AG09319 (cell line): ENCODE data around the gene CD1B.
"Not testable (repeated sequence)": the region's sequence is repeated elsewhere in the genome, so short reads cannot be mapped to it uniquely, and the experiment has no call there.

Experiments
- DNase-seq: peaks from one replicate; pipeline ENCODE4 v3.0.0-alpha.2; 2010; ENCODE audit warnings: low read depth; ENCODE audit errors: extremely low read depth
- TF ChIP-seq, protein P1 (sequence below): IDR thresholded peaks from 2 replicates; pipeline ENCODE4 v1.5.1; 2011; ENCODE audit warnings: low read depth, mild to moderate bottlenecking, inconsistent platforms, low read length, moderate library complexity

CD1B gene

DNA sequence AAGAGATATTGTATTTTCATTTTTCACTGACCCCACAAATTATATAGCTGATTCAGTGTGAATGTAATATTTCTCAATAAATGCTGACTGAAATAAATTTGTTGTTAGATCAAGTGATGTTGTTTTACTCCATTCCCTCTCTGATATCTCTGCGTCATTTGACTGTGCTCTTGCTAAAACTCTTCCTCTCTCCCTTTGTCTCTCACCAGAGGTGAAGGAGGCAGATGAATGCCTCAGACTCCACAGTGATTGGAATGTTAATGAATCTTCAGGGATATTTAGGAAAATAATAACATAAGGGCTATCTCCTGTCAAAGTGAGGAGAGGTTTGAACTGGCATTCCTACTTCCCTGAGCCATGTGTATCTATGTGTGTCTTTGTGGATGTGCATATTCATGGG is 26.1 kb upstream of the CD1B start:
- TF ChIP-seq, protein P1, sequence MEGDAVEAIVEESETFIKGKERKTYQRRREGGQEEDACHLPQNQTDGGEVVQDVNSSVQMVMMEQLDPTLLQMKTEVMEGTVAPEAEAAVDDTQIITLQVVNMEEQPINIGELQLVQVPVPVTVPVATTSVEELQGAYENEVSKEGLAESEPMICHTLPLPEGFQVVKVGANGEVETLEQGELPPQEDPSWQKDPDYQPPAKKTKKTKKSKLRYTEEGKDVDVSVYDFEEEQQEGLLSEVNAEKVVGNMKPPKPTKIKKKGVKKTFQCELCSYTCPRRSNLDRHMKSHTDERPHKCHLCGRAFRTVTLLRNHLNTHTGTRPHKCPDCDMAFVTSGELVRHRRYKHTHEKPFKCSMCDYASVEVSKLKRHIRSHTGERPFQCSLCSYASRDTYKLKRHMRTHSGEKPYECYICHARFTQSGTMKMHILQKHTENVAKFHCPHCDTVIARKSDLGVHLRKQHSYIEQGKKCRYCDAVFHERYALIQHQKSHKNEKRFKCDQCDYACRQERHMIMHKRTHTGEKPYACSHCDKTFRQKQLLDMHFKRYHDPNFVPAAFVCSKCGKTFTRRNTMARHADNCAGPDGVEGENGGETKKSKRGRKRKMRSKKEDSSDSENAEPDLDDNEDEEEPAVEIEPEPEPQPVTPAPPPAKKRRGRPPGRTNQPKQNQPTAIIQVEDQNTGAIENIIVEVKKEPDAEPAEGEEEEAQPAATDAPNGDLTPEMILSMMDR = no peak
- no peak for DNase-seq

DNA sequence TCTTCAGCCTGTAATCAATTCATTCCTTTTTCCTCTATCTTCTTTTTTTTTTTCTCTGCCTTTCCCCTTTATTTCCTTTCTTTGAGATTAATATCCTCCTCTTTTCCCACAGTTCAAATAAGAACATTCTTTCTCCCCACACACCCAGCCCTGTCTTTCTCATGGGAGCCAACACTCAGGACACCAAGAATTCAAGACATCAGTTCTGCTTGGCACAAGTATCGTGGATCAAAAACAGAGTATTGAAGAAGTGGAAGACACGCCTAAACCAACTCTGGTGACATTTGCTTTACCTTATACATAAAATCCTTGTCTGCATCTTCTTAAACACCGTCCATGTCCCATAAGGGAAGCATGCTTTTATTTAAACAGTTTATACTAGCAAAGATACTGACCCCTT is 25.3 kb upstream of the CD1B start:
- TF ChIP-seq, protein P1 = no peak
- no peak for DNase-seq

DNA sequence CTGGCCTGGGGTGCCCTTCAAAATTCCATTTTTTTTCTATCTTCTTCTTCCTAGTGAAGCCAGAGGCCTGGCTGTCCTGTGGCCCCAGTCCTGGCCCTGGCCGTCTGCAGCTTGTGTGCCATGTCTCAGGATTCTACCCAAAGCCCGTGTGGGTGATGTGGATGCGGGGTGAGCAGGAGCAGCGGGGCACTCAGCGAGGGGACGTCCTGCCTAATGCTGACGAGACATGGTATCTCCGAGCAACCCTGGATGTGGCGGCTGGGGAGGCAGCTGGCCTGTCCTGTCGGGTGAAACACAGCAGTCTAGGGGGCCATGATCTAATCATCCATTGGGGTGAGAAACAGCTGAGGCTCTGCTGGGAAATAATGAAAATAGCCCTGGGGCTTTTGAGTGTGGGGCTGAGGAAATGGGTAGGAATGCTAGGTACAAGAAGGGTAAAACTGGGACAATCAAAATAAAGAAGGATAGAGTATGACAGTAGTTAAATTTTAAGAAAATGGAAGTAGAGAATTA is 24.5 kb upstream of the CD1B start:
- TF ChIP-seq, protein P1 = no peak
- no peak for DNase-seq

DNA sequence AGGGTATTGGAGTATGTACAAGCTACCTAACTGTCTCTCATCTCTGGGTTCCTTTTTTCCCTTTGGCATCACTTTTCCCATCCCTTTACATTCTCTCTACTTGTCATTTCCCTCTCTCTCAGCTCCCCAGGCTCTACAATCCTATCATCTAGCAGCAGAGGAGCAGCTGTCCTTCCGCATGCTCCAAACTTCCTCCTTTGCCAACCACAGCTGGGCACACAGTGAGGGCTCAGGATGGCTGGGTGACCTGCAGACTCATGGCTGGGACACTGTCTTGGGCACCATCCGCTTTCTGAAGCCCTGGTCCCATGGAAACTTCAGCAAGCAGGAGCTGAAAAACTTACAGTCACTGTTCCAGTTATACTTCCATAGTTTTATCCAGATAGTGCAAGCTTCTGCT is 22.9 kb upstream of the CD1B start:
- TF ChIP-seq, protein P1 = no peak
- no peak for DNase-seq

DNA sequence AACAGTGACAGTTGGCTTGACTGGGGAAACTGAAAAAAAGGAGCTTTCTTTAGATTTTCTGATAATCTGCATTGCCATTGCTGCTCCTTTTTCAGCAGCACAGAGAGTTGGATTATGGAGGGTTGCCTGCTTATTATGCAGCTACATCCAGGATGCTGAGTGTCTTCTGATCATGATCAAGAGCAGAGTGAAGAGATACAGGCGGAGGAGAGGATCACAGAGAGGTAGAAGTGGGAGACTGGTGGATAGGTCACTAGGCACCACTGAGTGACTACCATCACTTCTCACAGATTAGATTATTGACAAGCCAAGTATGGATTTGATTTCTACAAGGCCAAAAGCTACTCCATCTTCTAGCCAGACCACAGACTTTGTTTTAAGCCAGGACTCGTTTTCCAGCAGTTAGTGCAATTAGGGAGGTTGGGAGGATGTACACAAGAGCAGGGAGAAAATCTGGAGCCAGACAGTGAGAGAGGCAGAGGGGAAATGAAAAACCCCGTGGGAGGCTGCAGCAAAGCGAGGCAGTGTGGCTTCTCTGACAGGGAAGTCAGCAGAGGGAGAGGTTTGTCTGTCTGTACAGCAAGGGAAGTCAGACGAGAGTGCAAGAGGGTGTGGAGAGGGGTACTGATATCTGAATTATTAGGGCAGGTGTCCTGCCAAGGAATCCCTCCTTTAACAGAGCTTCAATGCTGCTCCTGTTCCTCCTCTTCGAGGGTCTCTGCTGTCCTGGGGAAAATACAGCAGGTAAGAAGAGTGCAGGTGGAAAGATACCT is 22.2 kb upstream of the CD1B start, which contains the start of gene CD1E:
TSS of gene CD1E (plus strand) at position 592 of the 773 bp plus-strand sequence. CDS start at position 687, 95 bp downstream.
- TF ChIP-seq, protein P1 = no peak
- DNase-seq = no peak

DNA sequence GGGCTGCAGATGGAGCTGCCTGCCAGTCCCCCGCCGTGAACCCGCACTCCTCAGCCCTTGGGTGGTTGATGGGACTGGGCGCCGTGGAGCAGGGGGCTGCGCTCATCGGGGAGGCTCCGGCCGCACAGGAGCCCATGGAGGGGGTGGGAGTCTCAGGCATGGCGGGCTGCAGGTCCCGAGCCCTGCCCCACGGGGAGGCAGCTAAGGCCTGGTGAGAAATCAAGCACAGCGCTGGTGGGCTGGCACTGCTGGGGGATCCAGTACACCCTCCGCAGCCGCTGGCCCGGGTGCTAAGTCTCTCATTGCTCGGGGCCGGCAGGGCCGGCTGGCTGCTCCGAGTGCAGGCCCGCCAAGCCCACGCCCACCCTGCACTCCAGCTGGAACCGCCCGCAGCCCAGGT is 17.6 kb upstream of the CD1B start:
- DNase-seq = not testable (repeated sequence)

DNA sequence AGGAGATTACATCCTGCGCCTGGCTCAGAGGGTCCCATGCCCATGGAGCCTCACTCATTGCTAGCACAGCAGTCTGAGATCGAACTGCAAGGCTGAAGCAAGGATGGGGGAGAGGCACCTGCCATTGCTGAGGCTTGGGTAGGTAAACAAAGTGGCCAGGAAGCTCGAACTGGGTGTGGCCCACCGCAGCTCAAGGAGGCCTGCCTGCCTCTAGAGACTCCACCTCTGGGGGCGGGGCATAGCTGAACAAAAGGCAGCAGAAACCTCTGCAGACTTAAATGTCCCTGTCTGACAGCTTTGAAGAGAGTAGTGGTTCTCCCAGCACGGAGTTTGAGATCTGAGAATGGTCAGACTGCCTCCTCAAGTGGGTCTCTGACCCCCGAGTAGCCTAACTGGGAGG is 5.1 kb upstream of the CD1B start:
- DNase-seq = not testable (repeated sequence)

DNA sequence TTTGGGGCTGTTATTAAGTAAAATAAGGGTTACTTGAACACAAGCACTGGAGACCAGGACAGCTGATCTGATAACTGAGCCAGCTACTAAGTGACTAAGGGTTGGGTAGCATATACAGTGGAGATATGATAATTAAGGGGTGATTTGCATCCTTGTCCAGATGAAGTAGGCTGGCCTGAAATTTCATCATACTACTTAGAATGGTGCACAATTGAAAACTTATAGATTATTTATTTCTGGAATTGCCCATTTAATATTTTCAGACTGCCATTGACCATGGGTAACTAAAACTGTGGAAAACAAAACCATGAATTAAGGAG is 3.8 kb upstream of the CD1B start:
- TF ChIP-seq, protein P1 = no peak

More for the DNA sequence above, 3.8 kb upstream of the CD1B start:
- no peak for DNase-seq
